PC-9 (cell line): ENCODE measurements around the gene BRINP3.

Experiments
- CTCF ChIP-seq: fragments of 200-600 bp; sonication (generic); conservative IDR thresholded peaks from 2 replicates; pipeline ENCODE4 v1.6.1; 2017; ENCODE audit warnings: mixed run types, antibody characterized with exemption, mild to moderate bottlenecking, moderate library complexity
- EZH2 ChIP-seq: fragments of 200-600 bp; sonication (generic); IDR thresholded peaks from 2 replicates; pipeline ENCODE4 v1.8.0; 2017; ENCODE audit warnings: antibody characterized with exemption, low read depth

- TF ChIP-seq CTCF: no peak
- no peak for TF ChIP-seq EZH2
Observed at GRCh38 chr1:190258003-190258402, 219.7 kb downstream of the BRINP3 start.
